ENCODE results near the gene MPP4. TPM values are rescaled to one million over a fixed set of nuclear protein-coding genes. Genes with fewer than 3 reads are reported as not detected.

Gene MPP4
- total RNA-seq, 1 experiment from 2014 or later = not detected

DNA sequence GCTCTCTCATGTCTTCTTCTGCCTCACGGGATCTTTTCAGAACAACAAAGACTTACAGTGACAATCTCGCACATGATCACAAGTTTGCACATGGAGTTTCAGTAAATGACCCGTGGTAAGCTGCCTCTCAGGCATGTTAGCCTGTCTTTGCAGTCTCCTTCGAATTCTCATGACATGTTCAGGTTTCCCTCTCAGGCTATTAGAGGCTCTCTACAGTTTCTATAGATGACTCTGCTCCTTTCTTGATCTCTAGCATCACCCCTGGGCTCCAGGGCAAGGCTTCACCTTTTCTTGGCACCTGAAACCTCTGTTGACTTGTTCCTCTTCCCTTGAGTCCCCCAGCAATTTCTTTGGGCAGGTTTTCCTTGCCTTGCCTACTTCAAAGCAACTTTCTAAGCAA, 23.0 kb downstream of the MPP4 start:
- H3K4me1 ChIP-seq (ENCODE audit: control insufficient read depth, insufficient read depth, low read length) = no peaks in the 10 kb centered on the region
- no peak overlapping the region for H3K4me3 ChIP-seq (ENCODE audit: low read depth in 2 of 2, low read length in 2 of 2)
- BruUV-seq (replicated peaks) = no TSS peak
- intact Hi-C loops (cut with micrococcal nuclease; ENCODE audit: unreplicated experiment) (no loop called here), in situ Hi-C loops (cut with HindIII; ENCODE audit: low pct_unique_long_range_greater_than_20kb, low sequenced_read_pairs) (no loop called here)
- TF ChIP-seq SIN3A (IDR thresholded peaks at IDR 0.05; ENCODE audit: borderline replicate concordance, insufficient read depth, low read depth, low read length) (no peak), POLR2AphosphoS5 (IDR thresholded peaks at IDR 0.05; ENCODE audit: low read depth, low read length) (no peak), TCF7L2 (IDR thresholded peaks at IDR 0.05; ENCODE audit: low read depth, low read length) (no peak)
- TF ChIP-seq, protein P1, sequence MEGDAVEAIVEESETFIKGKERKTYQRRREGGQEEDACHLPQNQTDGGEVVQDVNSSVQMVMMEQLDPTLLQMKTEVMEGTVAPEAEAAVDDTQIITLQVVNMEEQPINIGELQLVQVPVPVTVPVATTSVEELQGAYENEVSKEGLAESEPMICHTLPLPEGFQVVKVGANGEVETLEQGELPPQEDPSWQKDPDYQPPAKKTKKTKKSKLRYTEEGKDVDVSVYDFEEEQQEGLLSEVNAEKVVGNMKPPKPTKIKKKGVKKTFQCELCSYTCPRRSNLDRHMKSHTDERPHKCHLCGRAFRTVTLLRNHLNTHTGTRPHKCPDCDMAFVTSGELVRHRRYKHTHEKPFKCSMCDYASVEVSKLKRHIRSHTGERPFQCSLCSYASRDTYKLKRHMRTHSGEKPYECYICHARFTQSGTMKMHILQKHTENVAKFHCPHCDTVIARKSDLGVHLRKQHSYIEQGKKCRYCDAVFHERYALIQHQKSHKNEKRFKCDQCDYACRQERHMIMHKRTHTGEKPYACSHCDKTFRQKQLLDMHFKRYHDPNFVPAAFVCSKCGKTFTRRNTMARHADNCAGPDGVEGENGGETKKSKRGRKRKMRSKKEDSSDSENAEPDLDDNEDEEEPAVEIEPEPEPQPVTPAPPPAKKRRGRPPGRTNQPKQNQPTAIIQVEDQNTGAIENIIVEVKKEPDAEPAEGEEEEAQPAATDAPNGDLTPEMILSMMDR (IDR thresholded peaks at IDR 0.05) = no peak
- TF ChIP-seq, protein P2, sequence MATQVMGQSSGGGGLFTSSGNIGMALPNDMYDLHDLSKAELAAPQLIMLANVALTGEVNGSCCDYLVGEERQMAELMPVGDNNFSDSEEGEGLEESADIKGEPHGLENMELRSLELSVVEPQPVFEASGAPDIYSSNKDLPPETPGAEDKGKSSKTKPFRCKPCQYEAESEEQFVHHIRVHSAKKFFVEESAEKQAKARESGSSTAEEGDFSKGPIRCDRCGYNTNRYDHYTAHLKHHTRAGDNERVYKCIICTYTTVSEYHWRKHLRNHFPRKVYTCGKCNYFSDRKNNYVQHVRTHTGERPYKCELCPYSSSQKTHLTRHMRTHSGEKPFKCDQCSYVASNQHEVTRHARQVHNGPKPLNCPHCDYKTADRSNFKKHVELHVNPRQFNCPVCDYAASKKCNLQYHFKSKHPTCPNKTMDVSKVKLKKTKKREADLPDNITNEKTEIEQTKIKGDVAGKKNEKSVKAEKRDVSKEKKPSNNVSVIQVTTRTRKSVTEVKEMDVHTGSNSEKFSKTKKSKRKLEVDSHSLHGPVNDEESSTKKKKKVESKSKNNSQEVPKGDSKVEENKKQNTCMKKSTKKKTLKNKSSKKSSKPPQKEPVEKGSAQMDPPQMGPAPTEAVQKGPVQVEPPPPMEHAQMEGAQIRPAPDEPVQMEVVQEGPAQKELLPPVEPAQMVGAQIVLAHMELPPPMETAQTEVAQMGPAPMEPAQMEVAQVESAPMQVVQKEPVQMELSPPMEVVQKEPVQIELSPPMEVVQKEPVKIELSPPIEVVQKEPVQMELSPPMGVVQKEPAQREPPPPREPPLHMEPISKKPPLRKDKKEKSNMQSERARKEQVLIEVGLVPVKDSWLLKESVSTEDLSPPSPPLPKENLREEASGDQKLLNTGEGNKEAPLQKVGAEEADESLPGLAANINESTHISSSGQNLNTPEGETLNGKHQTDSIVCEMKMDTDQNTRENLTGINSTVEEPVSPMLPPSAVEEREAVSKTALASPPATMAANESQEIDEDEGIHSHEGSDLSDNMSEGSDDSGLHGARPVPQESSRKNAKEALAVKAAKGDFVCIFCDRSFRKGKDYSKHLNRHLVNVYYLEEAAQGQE (IDR thresholded peaks at IDR 0.05; ENCODE audit: insufficient read depth in 1 of 2, low read depth in 2 of 2, low read length in 1 of 2) = no peak
- no peaks in the 10 kb centered on the region for H3K36me3 ChIP-seq (ENCODE audit: control insufficient read depth, insufficient read depth, low read length)
- ChIA-PET POLR2A (no interaction called here), CTCF (no interaction called here)
- H3K27ac ChIP-seq (ENCODE audit: low read length) = no peak overlapping the region
- no peaks in the 10 kb centered on the region for H3K9me3 ChIP-seq (ENCODE audit: control insufficient read depth, insufficient read depth, low read depth, low read length)
- DNase-seq (ENCODE audit: low read depth, low spot score) (no peak), ATAC-seq (no peak)
- H3K27me3 ChIP-seq (ENCODE audit: control insufficient read depth, insufficient read depth, low read length) = no peaks in the 10 kb centered on the region

DNA sequence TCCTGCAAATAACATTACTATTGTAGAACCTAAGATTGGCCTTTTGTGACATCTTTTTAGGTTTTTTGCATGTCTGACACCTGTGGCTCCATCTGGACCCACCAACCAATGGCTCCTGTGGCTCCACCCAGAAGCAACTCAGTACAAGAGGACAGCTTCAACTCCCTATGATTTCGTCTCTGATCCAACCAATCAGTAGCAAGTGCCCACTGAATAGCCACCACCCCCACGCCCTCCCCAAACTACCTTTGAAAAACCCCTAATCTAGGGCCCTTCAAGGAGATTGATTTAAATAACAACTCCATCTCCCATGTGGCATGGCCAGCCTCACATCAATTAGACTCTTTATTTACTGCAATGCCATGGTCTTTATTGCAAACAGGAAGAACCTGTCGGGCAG, 23.6 kb downstream of the MPP4 start:
- TF ChIP-seq SIN3A (IDR thresholded peaks at IDR 0.05; ENCODE audit: borderline replicate concordance, insufficient read depth, low read depth, low read length) = no peak
- TF ChIP-seq, protein P2 (IDR thresholded peaks at IDR 0.05; ENCODE audit: insufficient read depth in 1 of 2, low read depth in 2 of 2, low read length in 1 of 2) = no peak
- no peak for TF ChIP-seq TCF7L2 (IDR thresholded peaks at IDR 0.05; ENCODE audit: low read depth, low read length)
- TF ChIP-seq POLR2AphosphoS5 (IDR thresholded peaks at IDR 0.05; ENCODE audit: low read depth, low read length) = no peak
- TF ChIP-seq, protein P1 (IDR thresholded peaks at IDR 0.05) = no peak
- no peak overlapping the region for H3K4me3 ChIP-seq (ENCODE audit: low read depth in 2 of 2, low read length in 2 of 2)
- no peaks in the 10 kb centered on the region for H3K27me3 ChIP-seq (ENCODE audit: control insufficient read depth, insufficient read depth, low read length)
- in situ Hi-C loops (cut with HindIII; ENCODE audit: low pct_unique_long_range_greater_than_20kb, low sequenced_read_pairs) = no loop called here
- no TSS peak for BruUV-seq (replicated peaks)
- ChIA-PET CTCF (no interaction called here), POLR2A (no interaction called here)
- no peak for ATAC-seq
- intact Hi-C loops (cut with micrococcal nuclease; ENCODE audit: unreplicated experiment) = no loop called here
- DNase-seq (ENCODE audit: low read depth, low spot score) = no peak
- no peaks in the 10 kb centered on the region for H3K36me3 ChIP-seq (ENCODE audit: control insufficient read depth, insufficient read depth, low read length)
- no peaks in the 10 kb centered on the region for H3K4me1 ChIP-seq (ENCODE audit: control insufficient read depth, insufficient read depth, low read length)
- no peak overlapping the region for H3K27ac ChIP-seq (ENCODE audit: low read length)
- no peaks in the 10 kb centered on the region for H3K9me3 ChIP-seq (ENCODE audit: control insufficient read depth, insufficient read depth, low read depth, low read length)
